Superior temporal gyrus (tissue), 1 donor: Measurements from ENCODE around the gene DYDC2.
"Not testable (repeated sequence)": the region's sequence is repeated elsewhere in the genome, so short reads cannot be mapped to it uniquely, and the experiment has no call there.

ENCODE experiments used
- DNase-seq: peaks from one replicate; pipeline ENCODE4 v3.0.0-alpha.2; 2016; ENCODE audit errors: extremely low spot score

Gene DYDC2

GRCh38 chr10:80413271-80413996 lies 56.9 kb downstream of the DYDC2 start:
- DNase-seq = no peak

- peak; percentile 21 for DNase-seq
Measured at GRCh38 chr10:80414142-80414895, 57.7 kb downstream of the DYDC2 start.

GRCh38 chr10:80415734-80416478 lies 59.3 kb downstream of the DYDC2 start:
- peak; percentile 44 for DNase-seq

GRCh38 chr10:80416479-80417098 lies 60.0 kb downstream of the DYDC2 start:
- DNase-seq = peak; percentile 51

GRCh38 chr10:80417256-80417655 lies 60.7 kb downstream of the DYDC2 start:
- DNase-seq = not testable (repeated sequence)
